HepG2 (cell line): ENCODE results near the gene NUDT22. TPM values are rescaled to one million over a fixed set of nuclear protein-coding genes. Genes with fewer than 3 reads are reported as not detected.

Source experiments
- ATF7-NPFF ChIP-seq: sonication (generic); formaldehyde crosslinking; IDR thresholded peaks from 2 replicates; pipeline ENCODE4 v1.8.1; 2023; ENCODE audit warnings: mild to moderate bottlenecking, low read depth, missing genetic modification reagents, moderate library complexity
- FIP1L1 ChIP-seq: fragments of 200-400 bp; formaldehyde crosslinking; IDR thresholded peaks from 2 replicates; pipeline ENCODE4 v1.6.1; 2018; ENCODE audit warnings: low read depth, mild to moderate bottlenecking, low read length, moderate library complexity, borderline replicate concordance; ENCODE audit not compliant: insufficient read depth
- HNRNPK ChIP-seq: fragments of 200-400 bp; formaldehyde crosslinking; IDR thresholded peaks from 2 replicates; pipeline ENCODE4 v1.6.1; 2018; ENCODE audit warnings: low read length, low read depth, moderate library complexity, mild to moderate bottlenecking; ENCODE audit not compliant: poor library complexity, severe bottlenecking
- MTF2 ChIP-seq: sonication (generic); formaldehyde crosslinking; IDR thresholded peaks from 2 replicates; pipeline ENCODE4 v1.5.0; 2020; ENCODE audit warnings: missing genetic modification reagents, borderline replicate concordance
- PAWR ChIP-seq: sonication (generic); formaldehyde crosslinking; IDR thresholded peaks from 2 replicates; pipeline ENCODE4 v1.4.0; 2020; ENCODE audit warnings: missing genetic modification reagents, mild to moderate bottlenecking, borderline replicate concordance
- POLR2AphosphoS5 ChIP-seq: IDR thresholded peaks from 2 replicates; pipeline ENCODE4 v1.6.1; 2012; ENCODE audit warnings: low read depth, low read length
- PRPF4 ChIP-seq: fragments of 200-400 bp; formaldehyde crosslinking; IDR thresholded peaks from 2 replicates; pipeline ENCODE4 v1.6.1; 2016; ENCODE audit warnings: low read length, low read depth; ENCODE audit not compliant: poor library complexity, severe bottlenecking
- RFX1 ChIP-seq: fragments of 450-650 bp; IDR thresholded peaks from 2 replicates; pipeline ENCODE4 v1.6.1; 2017
- TOE1 ChIP-seq: sonication (generic); formaldehyde crosslinking; IDR thresholded peaks from 2 replicates; pipeline ENCODE4 v1.4.0; 2020; ENCODE audit warnings: mild to moderate bottlenecking, missing genetic modification reagents
- TOPORS ChIP-seq: sonication (generic); formaldehyde crosslinking; IDR thresholded peaks from 2 replicates; pipeline ENCODE4 v1.8.0; 2023; ENCODE audit warnings: mild to moderate bottlenecking, missing genetic modification reagents
- ZNF207 ChIP-seq: fragments of 450-650 bp; IDR thresholded peaks from 2 replicates; pipeline ENCODE4 v1.6.1; 2016; ENCODE audit warnings: antibody characterized with exemption, borderline replicate concordance
- ZNF234 ChIP-seq: sonication (generic); formaldehyde crosslinking; conservative IDR thresholded peaks from 2 replicates; pipeline ENCODE4 v1.5.1; 2020; ENCODE audit warnings: mild to moderate bottlenecking, missing genetic modification reagents
- ZNF501 ChIP-seq: sonication (generic); formaldehyde crosslinking; IDR thresholded peaks from 2 replicates; pipeline ENCODE4 v1.5.1; 2020; ENCODE audit warnings: mild to moderate bottlenecking, moderate library complexity, missing genetic modification reagents
- ZNF549 ChIP-seq: sonication (generic); formaldehyde crosslinking; IDR thresholded peaks from 2 replicates; pipeline ENCODE4 v1.5.0; 2020; ENCODE audit warnings: missing genetic modification reagents
- ZNF562 ChIP-seq: sonication (generic); formaldehyde crosslinking; IDR thresholded peaks from 2 replicates; pipeline ENCODE4 v1.8.0; 2022; ENCODE audit warnings: missing genetic modification reagents, borderline replicate concordance
- ZNF775 ChIP-seq: sonication (generic); formaldehyde crosslinking; IDR thresholded peaks from 2 replicates; pipeline ENCODE4 v1.4.0; 2020; ENCODE audit warnings: missing genetic modification reagents, mild to moderate bottlenecking, moderate library complexity, borderline replicate concordance
- ZSCAN25 ChIP-seq: sonication (generic); formaldehyde crosslinking; IDR thresholded peaks from 2 replicates; pipeline ENCODE4 v1.8.0; 2022; ENCODE audit warnings: mild to moderate bottlenecking, missing genetic modification reagents
- polyA plus RNA-seq, 8 experiments: library from polyadenylated mRNA; depleted of rRNA in 3 of 8; stranded (reverse) in 7 of 8; unstranded in 1 of 8; fragments of >200 nt; fragmentation: Illumina TruSeq in 4 of 8; extraction: Trizol in 4 of 8; gene quantifications; 2 replicates each; pipeline versions ENCODE4 v1.2.1 to v1.2.3, GENCODE V29; 2011 to 2016; ENCODE audit warnings: low read depth in 4 of 8, missing spikeins in 1 of 8, mixed read lengths in 1 of 8; ENCODE audit not compliant: insufficient read depth in 1 of 8
- total RNA-seq, 5 experiments: library from RNA; depleted of rRNA; stranded (reverse); fragments of >200 nt; fragmentation: Illumina TruSeq; extraction: Trizol; gene quantifications; 2 replicates each; pipeline ENCODE4 v1.2.3, GENCODE V29; 2016; ENCODE audit warnings: low read depth in 1 of 5
- TF ChIP-seq, protein P1 (sequence below): sonication (generic); formaldehyde crosslinking; IDR thresholded peaks from 2 replicates; pipeline ENCODE4 v1.8.1; 2022; ENCODE audit warnings: mild to moderate bottlenecking, missing genetic modification reagents
- TF ChIP-seq, protein P2 (sequence below), 2 experiments: IDR thresholded peaks; 2 replicates each; pipeline ENCODE4 v1.6.1; 2011 to 2012; ENCODE audit warnings: low read length in 2 of 2, borderline replicate concordance in 1 of 2, low read depth in 1 of 2, mild to moderate bottlenecking in 1 of 2, moderate library complexity in 1 of 2
- TF ChIP-seq, protein P3 (sequence below): sonication (generic); formaldehyde crosslinking; IDR thresholded peaks from 2 replicates; pipeline ENCODE4 v1.8.1; 2023; ENCODE audit warnings: mild to moderate bottlenecking, missing genetic modification reagents, borderline replicate concordance
- TF ChIP-seq, protein P4 (sequence below): sonication (generic); formaldehyde crosslinking; IDR thresholded peaks from 2 replicates; pipeline ENCODE4 v1.4.0; 2020; ENCODE audit warnings: missing genetic modification reagents

NUDT22 gene
- total and polyA plus RNA-seq, 2 of the 13 experiments (the other 11 are each of a cell fraction or from before 2014, with no cell fraction given): 33.5 to 39.8 TPM

DNA sequence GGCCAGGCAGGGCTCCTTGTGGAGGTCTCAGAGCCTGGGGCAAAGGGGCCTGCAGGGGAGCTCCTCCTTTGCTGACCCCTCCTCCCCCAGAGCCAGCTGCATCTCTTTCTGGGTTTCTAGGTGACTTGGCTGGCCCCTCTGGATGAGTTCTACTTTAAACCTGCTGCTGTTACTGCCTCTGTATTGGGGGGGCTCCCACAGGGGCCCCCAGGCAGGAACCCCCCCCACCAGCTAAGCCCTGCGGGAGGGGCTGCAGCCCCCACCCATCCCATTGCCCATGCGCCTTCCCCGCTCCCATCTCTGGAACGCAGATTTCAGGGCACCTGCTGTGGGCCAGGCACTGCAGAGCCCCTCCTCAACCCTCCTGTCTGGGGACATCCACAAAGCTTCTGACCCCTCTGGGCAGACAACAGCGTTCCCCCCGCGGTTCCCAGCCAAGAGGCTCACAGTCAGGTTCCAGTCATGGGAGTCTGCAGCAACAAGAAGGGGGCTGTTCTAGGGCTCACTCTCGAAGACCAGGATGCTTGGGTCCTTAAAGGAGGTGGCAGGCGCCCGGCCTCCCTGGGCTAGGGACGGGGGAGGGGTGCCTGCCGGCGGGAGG, 24.4 kb downstream of the NUDT22 start (continued):
- TF ChIP-seq ZNF562 (CRISPR knock-in tag) (no peak), TOE1 (CRISPR knock-in tag) (no peak), HNRNPK (no peak), ZSCAN25 (CRISPR knock-in tag) (0 out of 2 replicates have a peak, but pooled peaks have one; percentile 13), ZNF207 (no peak), ZNF234 (no peak), ZNF549 (CRISPR knock-in tag) (no peak), ZNF501 (0 out of 2 replicates have a peak, but pooled peaks have one; percentile 29), ATF7-NPFF (0 out of 2 replicates have a peak, but pooled peaks have one; percentile 44), ZNF775 (CRISPR knock-in tag) (no peak), TOPORS (CRISPR knock-in tag) (no peak), PRPF4 (no peak), RFX1 (no peak), PAWR (CRISPR knock-in tag) (no peak), MTF2 (CRISPR knock-in tag) (no peak), FIP1L1 (no peak), POLR2AphosphoS5 (no peak)
- TF ChIP-seq, protein P1, sequence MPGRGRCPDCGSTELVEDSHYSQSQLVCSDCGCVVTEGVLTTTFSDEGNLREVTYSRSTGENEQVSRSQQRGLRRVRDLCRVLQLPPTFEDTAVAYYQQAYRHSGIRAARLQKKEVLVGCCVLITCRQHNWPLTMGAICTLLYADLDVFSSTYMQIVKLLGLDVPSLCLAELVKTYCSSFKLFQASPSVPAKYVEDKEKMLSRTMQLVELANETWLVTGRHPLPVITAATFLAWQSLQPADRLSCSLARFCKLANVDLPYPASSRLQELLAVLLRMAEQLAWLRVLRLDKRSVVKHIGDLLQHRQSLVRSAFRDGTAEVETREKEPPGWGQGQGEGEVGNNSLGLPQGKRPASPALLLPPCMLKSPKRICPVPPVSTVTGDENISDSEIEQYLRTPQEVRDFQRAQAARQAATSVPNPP (CRISPR knock-in tag): no peak
- TF ChIP-seq, protein P2, sequence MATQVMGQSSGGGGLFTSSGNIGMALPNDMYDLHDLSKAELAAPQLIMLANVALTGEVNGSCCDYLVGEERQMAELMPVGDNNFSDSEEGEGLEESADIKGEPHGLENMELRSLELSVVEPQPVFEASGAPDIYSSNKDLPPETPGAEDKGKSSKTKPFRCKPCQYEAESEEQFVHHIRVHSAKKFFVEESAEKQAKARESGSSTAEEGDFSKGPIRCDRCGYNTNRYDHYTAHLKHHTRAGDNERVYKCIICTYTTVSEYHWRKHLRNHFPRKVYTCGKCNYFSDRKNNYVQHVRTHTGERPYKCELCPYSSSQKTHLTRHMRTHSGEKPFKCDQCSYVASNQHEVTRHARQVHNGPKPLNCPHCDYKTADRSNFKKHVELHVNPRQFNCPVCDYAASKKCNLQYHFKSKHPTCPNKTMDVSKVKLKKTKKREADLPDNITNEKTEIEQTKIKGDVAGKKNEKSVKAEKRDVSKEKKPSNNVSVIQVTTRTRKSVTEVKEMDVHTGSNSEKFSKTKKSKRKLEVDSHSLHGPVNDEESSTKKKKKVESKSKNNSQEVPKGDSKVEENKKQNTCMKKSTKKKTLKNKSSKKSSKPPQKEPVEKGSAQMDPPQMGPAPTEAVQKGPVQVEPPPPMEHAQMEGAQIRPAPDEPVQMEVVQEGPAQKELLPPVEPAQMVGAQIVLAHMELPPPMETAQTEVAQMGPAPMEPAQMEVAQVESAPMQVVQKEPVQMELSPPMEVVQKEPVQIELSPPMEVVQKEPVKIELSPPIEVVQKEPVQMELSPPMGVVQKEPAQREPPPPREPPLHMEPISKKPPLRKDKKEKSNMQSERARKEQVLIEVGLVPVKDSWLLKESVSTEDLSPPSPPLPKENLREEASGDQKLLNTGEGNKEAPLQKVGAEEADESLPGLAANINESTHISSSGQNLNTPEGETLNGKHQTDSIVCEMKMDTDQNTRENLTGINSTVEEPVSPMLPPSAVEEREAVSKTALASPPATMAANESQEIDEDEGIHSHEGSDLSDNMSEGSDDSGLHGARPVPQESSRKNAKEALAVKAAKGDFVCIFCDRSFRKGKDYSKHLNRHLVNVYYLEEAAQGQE (IDR thresholded peaks at IDR 0.05; ENCODE audit: borderline replicate concordance in 1 of 2, low read depth in 1 of 2, low read length in 2 of 2): no peak
- TF ChIP-seq, protein P3, sequence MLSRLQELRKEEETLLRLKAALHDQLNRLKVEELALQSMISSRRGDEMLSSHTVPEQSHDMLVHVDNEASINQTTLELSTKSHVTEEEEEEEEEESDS (CRISPR knock-in tag): no peak
- TF ChIP-seq, protein P4, sequence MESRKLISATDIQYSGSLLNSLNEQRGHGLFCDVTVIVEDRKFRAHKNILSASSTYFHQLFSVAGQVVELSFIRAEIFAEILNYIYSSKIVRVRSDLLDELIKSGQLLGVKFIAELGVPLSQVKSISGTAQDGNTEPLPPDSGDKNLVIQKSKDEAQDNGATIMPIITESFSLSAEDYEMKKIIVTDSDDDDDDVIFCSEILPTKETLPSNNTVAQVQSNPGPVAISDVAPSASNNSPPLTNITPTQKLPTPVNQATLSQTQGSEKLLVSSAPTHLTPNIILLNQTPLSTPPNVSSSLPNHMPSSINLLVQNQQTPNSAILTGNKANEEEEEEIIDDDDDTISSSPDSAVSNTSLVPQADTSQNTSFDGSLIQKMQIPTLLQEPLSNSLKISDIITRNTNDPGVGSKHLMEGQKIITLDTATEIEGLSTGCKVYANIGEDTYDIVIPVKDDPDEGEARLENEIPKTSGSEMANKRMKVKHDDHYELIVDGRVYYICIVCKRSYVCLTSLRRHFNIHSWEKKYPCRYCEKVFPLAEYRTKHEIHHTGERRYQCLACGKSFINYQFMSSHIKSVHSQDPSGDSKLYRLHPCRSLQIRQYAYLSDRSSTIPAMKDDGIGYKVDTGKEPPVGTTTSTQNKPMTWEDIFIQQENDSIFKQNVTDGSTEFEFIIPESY (CRISPR knock-in tag): no peak
